OCI-LY1 (cell line): ENCODE measurements around the gene SCLT1.

Experiments
- EZH2 ChIP-seq: fragments of 200-600 bp; sonication (generic), shearing (Covaris generic); IDR thresholded peaks from 2 replicates; pipeline ENCODE4 v1.8.0; 2017; ENCODE audit warnings: borderline replicate concordance, mixed run types, mild to moderate bottlenecking, antibody characterized with exemption, low read length, moderate library complexity, mixed read lengths
- TF ChIP-seq, protein P1 (sequence below): fragments of 200-600 bp; sonication (generic), shearing (Covaris generic); IDR thresholded peaks from 2 replicates; pipeline ENCODE4 v1.5.1; 2017; ENCODE audit warnings: mild to moderate bottlenecking, antibody characterized with exemption, low read length, moderate library complexity, mixed read lengths

GRCh38 chr4:128858879-128859671, 234.3 kb downstream of the SCLT1 start:
- TF ChIP-seq, protein P1, sequence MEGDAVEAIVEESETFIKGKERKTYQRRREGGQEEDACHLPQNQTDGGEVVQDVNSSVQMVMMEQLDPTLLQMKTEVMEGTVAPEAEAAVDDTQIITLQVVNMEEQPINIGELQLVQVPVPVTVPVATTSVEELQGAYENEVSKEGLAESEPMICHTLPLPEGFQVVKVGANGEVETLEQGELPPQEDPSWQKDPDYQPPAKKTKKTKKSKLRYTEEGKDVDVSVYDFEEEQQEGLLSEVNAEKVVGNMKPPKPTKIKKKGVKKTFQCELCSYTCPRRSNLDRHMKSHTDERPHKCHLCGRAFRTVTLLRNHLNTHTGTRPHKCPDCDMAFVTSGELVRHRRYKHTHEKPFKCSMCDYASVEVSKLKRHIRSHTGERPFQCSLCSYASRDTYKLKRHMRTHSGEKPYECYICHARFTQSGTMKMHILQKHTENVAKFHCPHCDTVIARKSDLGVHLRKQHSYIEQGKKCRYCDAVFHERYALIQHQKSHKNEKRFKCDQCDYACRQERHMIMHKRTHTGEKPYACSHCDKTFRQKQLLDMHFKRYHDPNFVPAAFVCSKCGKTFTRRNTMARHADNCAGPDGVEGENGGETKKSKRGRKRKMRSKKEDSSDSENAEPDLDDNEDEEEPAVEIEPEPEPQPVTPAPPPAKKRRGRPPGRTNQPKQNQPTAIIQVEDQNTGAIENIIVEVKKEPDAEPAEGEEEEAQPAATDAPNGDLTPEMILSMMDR, result no peak
- no peak for TF ChIP-seq EZH2
